Measurements from ENCODE around the gene KDSR. TPM values are rescaled to one million over a fixed set of nuclear protein-coding genes. Genes with fewer than 3 reads are reported as not detected.

KDSR gene
- total and polyA plus RNA-seq, 9 of the 15 experiments (the other 6 are each of a cell fraction or from before 2014, with no cell fraction given), result 4.0 to 24.7 (median 12.4) TPM

GRCh38 chr18:63301434-63301833 lies 65.6 kb downstream of the KDSR start:
- no TSS peak for BruUV-seq (replicated peaks)
- Histone ChIP-seq H3K79me2 (ENCODE audit: control insufficient read depth, insufficient read depth, low read length) (no peaks in the 10 kb centered on the region), H3K9me1 (ENCODE audit: control insufficient read depth, insufficient read depth, low read length) (no peaks in the 10 kb centered on the region), H3K27me3 (ENCODE audit: control insufficient read depth in 2 of 2, insufficient read depth in 2 of 2, low read length in 2 of 2) (peaks cover 0 to 28% of the 10 kb centered on the region in 2 experiments; a peak in 3 of 5 replicates), H2AFZ (ENCODE audit: low read depth, low read length) (no peak overlapping the region), H3K27ac (ENCODE audit: extremely low read depth, low read depth, low read length) (no peak overlapping the region), H3K9ac (ENCODE audit: insufficient read depth in 1 of 2, low read depth in 2 of 2, low read length in 2 of 2) (no peak overlapping the region), H3K36me3 (ENCODE audit: control insufficient read depth, insufficient read depth, low read length) (no peaks in the 10 kb centered on the region), H4K20me1 (replicated peaks; ENCODE audit: control insufficient read depth, insufficient read depth, low read length) (no peaks in the 10 kb centered on the region), H3K4me1 (replicated peaks in 1 of 2; ENCODE audit: control insufficient read depth in 2 of 2, insufficient read depth in 2 of 2, low read length in 2 of 2) (no peaks in the 10 kb centered on the region), H3K9me3 (replicated peaks; ENCODE audit: control insufficient read depth, insufficient read depth, low read depth, low read length) (no peaks in the 10 kb centered on the region), H3K4me2 (ENCODE audit: insufficient read depth, low read length) (no peak overlapping the region), H3K4me3 (no peak overlapping the region)
- POLR2A ChIA-PET, result no interaction called here
- intact Hi-C loops (cut with micrococcal nuclease) (no loop called here), in situ Hi-C loops (cut with MboI) (no loop called here)
- DNase-seq (ENCODE audit: extremely low read depth in 1 of 4, low spot score in 3 of 4), result no peak
- ATAC-seq, result no peak
- TF ChIP-seq HDGF (IDR thresholded peaks at IDR 0.05), result no peak
- TF ChIP-seq BCLAF1 (IDR thresholded peaks at IDR 0.05; ENCODE audit: borderline replicate concordance in 1 of 2, control insufficient read depth in 1 of 2, low read depth in 2 of 2, low read length in 1 of 2), result no peak
- no peak for TF ChIP-seq ZNF212 (CRISPR knock-in tag; IDR thresholded peaks at IDR 0.05)
- no peak for TF ChIP-seq MEIS2 (IDR thresholded peaks at IDR 0.05; ENCODE audit: partially characterized antibody)
- TF ChIP-seq FOXO4 (CRISPR knock-in tag; IDR thresholded peaks at IDR 0.05), result no peak
- no peak for TF ChIP-seq ASH1L (IDR thresholded peaks at IDR 0.05; ENCODE audit: borderline replicate concordance, low read depth, partially characterized antibody)
- no peak for TF ChIP-seq ZNF644 (tag; IDR thresholded peaks at IDR 0.05; ENCODE audit: low read depth)
- no peak for TF ChIP-seq CXXC5 (CRISPR knock-in tag; IDR thresholded peaks at IDR 0.05)
- no peak for TF ChIP-seq ZBTB11 (CRISPR knock-in tag; IDR thresholded peaks at IDR 0.05)
- no peak for TF ChIP-seq ZKSCAN8 (CRISPR knock-in tag; IDR thresholded peaks at IDR 0.05)
- no peak for TF ChIP-seq ETV5 (CRISPR knock-in tag; IDR thresholded peaks at IDR 0.05; ENCODE audit: low read depth)
- CTCF ChIA-PET (ENCODE audit: low intra/inter-chr PET ratio), result interaction anchor here (0.6 kb wide), 1 partner anchor 316 kb away, joined by 3 read pairs; no protein-coding TSS in a partner anchor
- WGBS (ENCODE audit: insufficient coverage, low coverage, missing lambda C conversion rate), result 28% methylated on average over 9 of the region's 9 CpGs
- no peak for FAIRE-seq
